ENCODE results near the gene LRPAP1. TPM values are rescaled to one million over a fixed set of nuclear protein-coding genes. Genes with fewer than 3 reads are reported as not detected.
"Not testable (repeated sequence)": the region's sequence is repeated elsewhere in the genome, so short reads cannot be mapped to it uniquely, and the experiment has no call there.

LRPAP1 gene
- total RNA-seq, 1 donor from 2014 or later = 76.1 TPM

GRCh38 chr4:3464911-3465697 is 67.1 kb downstream of the LRPAP1 start:
- Mint-ChIP-seq H3K4me1 (no peaks in the 10 kb centered on the region), H3K27ac (no peak overlapping the region)
- no peak for DNase-seq

GRCh38 chr4:3464349-3464905 is 67.8 kb downstream of the LRPAP1 start:
- Mint-ChIP-seq H3K9me3 (no peaks in the 10 kb centered on the region), H3K4me1 (no peaks in the 10 kb centered on the region), H3K27ac (no peak overlapping the region), H3K27me3 (peaks cover 11% of the 10 kb centered on the region), H3K4me3 (no peak overlapping the region), H3K36me3 (ENCODE audit: low read depth) (no peaks in the 10 kb centered on the region)
- intact Hi-C loops (cut with micrococcal nuclease) = no loop called here
- no peak for DNase-seq

More at GRCh38 chr4:3464911-3465697, 67.1 kb downstream of the LRPAP1 start:
- Mint-ChIP-seq H3K36me3 (ENCODE audit: low read depth) (no peaks in the 10 kb centered on the region), H3K4me3 (no peak overlapping the region), H3K27me3 (peaks cover 11% of the 10 kb centered on the region), H3K9me3 (no peaks in the 10 kb centered on the region)
- intact Hi-C loops (cut with micrococcal nuclease) = no loop called here

- no peaks in the 10 kb centered on the region for H3K9me3 Mint-ChIP-seq
- no peak for DNase-seq
- H3K36me3 Mint-ChIP-seq (ENCODE audit: low read depth) = no peaks in the 10 kb centered on the region
- peaks cover 11% of the 10 kb centered on the region for H3K27me3 Mint-ChIP-seq
- intact Hi-C loops (cut with micrococcal nuclease) = no loop called here
- H3K4me1 Mint-ChIP-seq = no peaks in the 10 kb centered on the region
- H3K27ac Mint-ChIP-seq = no peak overlapping the region
- no peak overlapping the region for H3K4me3 Mint-ChIP-seq
Observed at GRCh38 chr4:3463556-3464348, 68.5 kb downstream of the LRPAP1 start.

DNA sequence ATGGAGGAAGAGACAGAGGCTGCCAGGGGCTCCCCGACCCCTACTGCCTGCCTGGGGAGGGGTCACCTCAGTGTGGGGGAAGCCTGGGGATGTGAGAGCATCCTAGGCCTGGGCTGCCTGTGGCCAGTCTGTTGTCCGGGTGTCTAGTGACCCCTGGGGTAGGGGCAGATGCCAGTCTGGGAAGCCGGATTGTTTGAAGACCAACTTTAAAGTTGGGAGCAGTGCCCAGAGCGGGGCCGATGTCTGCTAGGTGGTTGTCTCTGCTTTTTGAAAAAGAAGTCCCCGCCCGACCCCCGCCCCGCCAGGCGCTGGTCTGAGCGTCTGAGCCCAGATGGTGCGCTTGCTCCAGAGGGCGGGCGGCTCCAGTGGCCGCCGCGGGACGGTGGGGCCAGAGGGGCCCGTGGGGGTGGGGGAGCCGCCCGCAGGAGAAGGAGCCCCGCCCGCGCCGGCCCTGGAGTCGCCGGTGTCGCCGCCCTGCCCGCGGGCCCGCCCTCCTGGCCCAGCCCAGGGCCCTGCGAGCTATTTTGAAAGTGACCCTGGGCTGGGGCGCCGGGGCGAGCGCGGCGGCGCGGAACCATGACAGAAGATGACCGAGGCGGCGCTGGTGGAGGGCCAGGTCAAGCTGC is 69.3 kb downstream of the LRPAP1 start, which contains the start of gene DOK7:
Gene DOK7, plus strand, starts transcription at position 517 of the 626 bp plus-strand sequence. Its CDS starts 70 bp downstream, at position 587.
- peaks cover 11% of the 10 kb centered on the region for H3K27me3 Mint-ChIP-seq
- no peaks in the 10 kb centered on the region for H3K9me3 Mint-ChIP-seq
- intact Hi-C loops (cut with micrococcal nuclease) = no loop called here
- no peaks in the 10 kb centered on the region for H3K4me1 Mint-ChIP-seq
- DNase-seq = no peak
- H3K4me3 Mint-ChIP-seq = peak within 1 kb of the TSS; percentile 21
- H3K36me3 Mint-ChIP-seq (ENCODE audit: low read depth) = no peaks in the 10 kb centered on the region
- H3K27ac Mint-ChIP-seq = no peak within 1 kb of the TSS

DNA sequence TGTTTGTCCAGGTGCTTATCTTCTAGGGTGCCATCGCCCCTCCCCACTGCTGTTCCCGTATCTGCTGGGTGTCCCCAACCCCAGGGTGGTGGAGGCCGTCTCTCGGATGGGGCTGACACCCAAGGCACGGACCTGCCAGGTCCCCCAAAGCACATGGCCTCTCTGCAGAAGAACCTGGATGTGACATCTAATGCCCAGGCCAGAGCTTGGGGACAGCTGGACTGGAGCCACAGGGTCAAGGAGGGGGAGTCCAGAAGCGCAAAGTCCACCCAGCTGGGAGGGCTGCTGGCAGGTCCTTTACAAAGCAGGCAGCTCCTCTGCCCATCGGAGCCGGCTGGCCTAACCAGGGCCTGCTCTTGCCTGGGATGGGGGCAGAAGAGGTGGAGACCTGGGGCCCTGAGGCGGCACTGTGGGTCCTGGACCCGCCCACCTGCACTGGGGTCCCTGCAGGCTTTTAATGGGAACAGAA is 69.9 kb downstream of the LRPAP1 start:
- Mint-ChIP-seq H3K27ac (no peak overlapping the region), H3K27me3 (peaks cover 11% of the 10 kb centered on the region), H3K36me3 (ENCODE audit: low read depth) (no peaks in the 10 kb centered on the region), H3K4me3 (peak overlapping the region; percentile 21), H3K4me1 (no peaks in the 10 kb centered on the region), H3K9me3 (no peaks in the 10 kb centered on the region)
- DNase-seq = no peak
- intact Hi-C loops (cut with micrococcal nuclease) = no loop called here

GRCh38 chr4:3461515-3462291 is 70.5 kb downstream of the LRPAP1 start:
- DNase-seq = no peak
- Mint-ChIP-seq H3K27ac (no peak overlapping the region), H3K36me3 (ENCODE audit: low read depth) (no peaks in the 10 kb centered on the region), H3K4me1 (no peaks in the 10 kb centered on the region), H3K4me3 (no peak overlapping the region), H3K27me3 (peaks cover 11% of the 10 kb centered on the region), H3K9me3 (no peaks in the 10 kb centered on the region)
- intact Hi-C loops (cut with micrococcal nuclease) = no loop called here

DNA sequence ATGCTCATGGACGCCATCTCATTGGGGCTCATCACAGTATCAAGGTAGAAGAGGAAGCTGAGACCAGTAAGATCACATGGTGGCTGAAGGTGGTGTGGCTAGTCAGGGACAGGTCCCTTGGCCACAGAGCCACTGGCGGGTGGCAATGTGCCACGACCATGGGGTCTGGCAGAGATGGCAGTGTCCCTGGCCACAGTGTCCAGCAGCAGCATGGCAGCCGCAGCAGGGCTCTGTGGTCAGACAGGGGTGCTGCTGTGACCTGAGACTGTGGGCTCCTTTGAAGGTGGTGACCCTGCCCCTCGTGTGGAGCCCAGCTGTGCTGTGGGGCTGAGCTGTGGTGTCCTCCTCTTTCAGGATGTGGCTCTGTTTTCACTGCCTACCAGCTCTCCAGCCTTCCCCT is 71.3 kb downstream of the LRPAP1 start:
- no peak overlapping the region for H3K27ac Mint-ChIP-seq
- H3K4me3 Mint-ChIP-seq = no peak overlapping the region
- intact Hi-C loops (cut with micrococcal nuclease) = no loop called here

GRCh38 chr4:3459156-3459555 is 73.1 kb downstream of the LRPAP1 start:
- H3K4me1 Mint-ChIP-seq; DNase-seq; intact Hi-C loops (cut with micrococcal nuclease); H3K4me3 Mint-ChIP-seq; H3K9me3 Mint-ChIP-seq; H3K27ac Mint-ChIP-seq; H3K36me3 Mint-ChIP-seq (ENCODE audit: low read depth); H3K27me3 Mint-ChIP-seq: not testable (repeated sequence)

More for the DNA sequence above, 71.3 kb downstream of the LRPAP1 start:
- DNase-seq = no peak
- H3K9me3 Mint-ChIP-seq = no peaks in the 10 kb centered on the region
- H3K4me1 Mint-ChIP-seq = no peaks in the 10 kb centered on the region
- no peaks in the 10 kb centered on the region for H3K36me3 Mint-ChIP-seq (ENCODE audit: low read depth)
- peaks cover 11% of the 10 kb centered on the region for H3K27me3 Mint-ChIP-seq

GRCh38 chr4:3458371-3458770 is 73.9 kb downstream of the LRPAP1 start:
- no peaks in the 10 kb centered on the region for H3K4me1 Mint-ChIP-seq
- H3K36me3 Mint-ChIP-seq (ENCODE audit: low read depth) = no peaks in the 10 kb centered on the region
- DNase-seq = no peak
- H3K4me3 Mint-ChIP-seq = no peak overlapping the region
- H3K9me3 Mint-ChIP-seq = peaks cover 7% of the 10 kb centered on the region
- intact Hi-C loops (cut with micrococcal nuclease) = no loop called here
- peaks cover 9% of the 10 kb centered on the region for H3K27me3 Mint-ChIP-seq
- no peak overlapping the region for H3K27ac Mint-ChIP-seq

DNA sequence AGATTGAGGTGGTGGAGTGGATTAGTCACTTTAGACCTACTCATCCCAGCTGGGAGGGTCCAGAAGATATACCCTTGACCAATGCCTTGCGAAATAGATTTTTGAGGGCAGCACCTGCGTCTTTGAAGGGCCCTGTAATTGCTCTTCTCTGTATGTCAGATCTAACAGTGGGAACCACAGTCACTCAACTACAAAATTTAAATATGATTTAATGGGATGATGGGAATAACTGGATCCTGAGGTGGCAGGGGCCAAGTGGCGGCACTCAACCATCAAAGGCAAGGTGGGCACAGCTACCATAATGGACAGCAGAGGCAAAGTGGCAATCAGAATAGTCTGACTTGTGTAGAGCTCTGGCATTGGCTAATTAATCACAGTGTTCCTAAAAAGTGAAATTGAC is 76.6 kb downstream of the LRPAP1 start:
- H3K4me3 Mint-ChIP-seq; H3K27me3 Mint-ChIP-seq; H3K9me3 Mint-ChIP-seq; H3K36me3 Mint-ChIP-seq (ENCODE audit: low read depth); DNase-seq; H3K4me1 Mint-ChIP-seq; H3K27ac Mint-ChIP-seq; intact Hi-C loops (cut with micrococcal nuclease): not testable (repeated sequence)

Other genes with a start within 250 kb of the LRPAP1 start
- 3.3 and 3.7 TPM in 2 replicates for gene RGS12, start 239.4 kb downstream of the LRPAP1 start, total RNA-seq
- not detected in 2 replicates for gene HGFAC, start 90.5 kb downstream of the LRPAP1 start, total RNA-seq
- not detected in 2 replicates for gene DOK7, start 69.1 kb downstream of the LRPAP1 start, total RNA-seq
- gene ADRA2C, start 234.0 kb upstream of the LRPAP1 start, total RNA-seq = not detected in 2 replicates